Measurements from ENCODE around the gene FFAR2.

FFAR2 gene

DNA sequence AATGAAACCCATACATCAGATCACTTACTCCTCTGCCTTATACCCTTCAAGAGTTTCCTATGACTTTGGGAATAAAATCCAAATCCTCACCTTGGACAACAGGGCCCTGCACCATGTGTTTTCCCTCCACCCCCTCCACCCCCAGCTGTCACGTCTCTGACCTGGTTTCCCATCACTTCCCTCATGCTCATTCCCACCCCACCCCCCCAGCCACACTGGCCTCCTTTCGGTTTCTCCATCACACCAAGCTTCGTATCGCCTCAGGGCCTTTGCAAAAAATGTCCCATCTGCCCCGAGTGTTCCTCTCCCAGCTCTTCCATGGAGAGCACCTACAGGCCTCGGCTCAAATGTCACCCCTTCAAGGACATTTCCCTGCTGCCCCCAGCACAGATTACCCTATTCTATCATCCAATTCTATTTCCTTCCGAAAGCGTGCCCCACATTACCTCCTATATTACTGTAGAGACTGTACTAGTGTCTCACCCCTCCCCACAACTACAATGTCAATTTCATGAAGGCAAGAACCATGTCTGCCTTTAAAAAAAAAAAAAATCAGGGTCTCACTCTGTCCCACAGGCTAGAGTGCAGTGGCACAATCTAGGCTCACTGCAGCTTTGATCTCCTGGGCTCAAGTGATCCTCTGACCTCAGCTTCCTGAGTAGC is 16.8 kb upstream of the FFAR2 start:
- CTCF ChIA-PET, result no interaction called here
- TF ChIP-seq, protein P1, sequence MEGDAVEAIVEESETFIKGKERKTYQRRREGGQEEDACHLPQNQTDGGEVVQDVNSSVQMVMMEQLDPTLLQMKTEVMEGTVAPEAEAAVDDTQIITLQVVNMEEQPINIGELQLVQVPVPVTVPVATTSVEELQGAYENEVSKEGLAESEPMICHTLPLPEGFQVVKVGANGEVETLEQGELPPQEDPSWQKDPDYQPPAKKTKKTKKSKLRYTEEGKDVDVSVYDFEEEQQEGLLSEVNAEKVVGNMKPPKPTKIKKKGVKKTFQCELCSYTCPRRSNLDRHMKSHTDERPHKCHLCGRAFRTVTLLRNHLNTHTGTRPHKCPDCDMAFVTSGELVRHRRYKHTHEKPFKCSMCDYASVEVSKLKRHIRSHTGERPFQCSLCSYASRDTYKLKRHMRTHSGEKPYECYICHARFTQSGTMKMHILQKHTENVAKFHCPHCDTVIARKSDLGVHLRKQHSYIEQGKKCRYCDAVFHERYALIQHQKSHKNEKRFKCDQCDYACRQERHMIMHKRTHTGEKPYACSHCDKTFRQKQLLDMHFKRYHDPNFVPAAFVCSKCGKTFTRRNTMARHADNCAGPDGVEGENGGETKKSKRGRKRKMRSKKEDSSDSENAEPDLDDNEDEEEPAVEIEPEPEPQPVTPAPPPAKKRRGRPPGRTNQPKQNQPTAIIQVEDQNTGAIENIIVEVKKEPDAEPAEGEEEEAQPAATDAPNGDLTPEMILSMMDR (IDR thresholded peaks at IDR 0.05; ENCODE audit: insufficient read depth, low read length, missing control alignments), result no peak
- DNase-seq (ENCODE audit: low read depth, low spot score), result no peak
- POLR2A ChIA-PET, result no interaction called here
- no peak overlapping the region for H3K4me3 ChIP-seq (ENCODE audit: low read depth, low read length)

DNA sequence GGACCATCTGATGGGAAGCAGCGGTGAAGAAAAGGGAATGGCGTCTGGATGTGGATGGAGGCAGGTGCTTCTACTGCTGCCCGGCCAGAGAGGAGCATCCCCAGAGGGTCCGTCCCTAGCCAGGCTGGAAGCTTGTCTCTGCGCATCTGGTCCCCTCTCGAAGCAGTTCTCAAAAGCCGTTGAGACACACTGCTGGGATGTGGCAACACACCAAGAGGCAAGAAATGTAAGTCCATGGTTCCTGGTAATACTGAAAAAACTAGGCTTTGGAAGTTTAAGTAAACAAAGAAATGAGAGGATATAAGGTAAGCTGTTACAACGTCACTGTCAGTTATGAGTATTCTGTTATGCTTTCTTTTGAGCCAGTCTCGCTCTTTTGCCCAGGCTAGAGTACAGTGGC is 15.1 kb upstream of the FFAR2 start:
- TF ChIP-seq, protein P1 (IDR thresholded peaks at IDR 0.05; ENCODE audit: insufficient read depth, low read length, missing control alignments), result no peak
- ChIA-PET CTCF (no interaction called here), POLR2A (no interaction called here)
- no peak for DNase-seq (ENCODE audit: low read depth, low spot score)
- no peak overlapping the region for H3K4me3 ChIP-seq (ENCODE audit: low read depth, low read length)

DNA sequence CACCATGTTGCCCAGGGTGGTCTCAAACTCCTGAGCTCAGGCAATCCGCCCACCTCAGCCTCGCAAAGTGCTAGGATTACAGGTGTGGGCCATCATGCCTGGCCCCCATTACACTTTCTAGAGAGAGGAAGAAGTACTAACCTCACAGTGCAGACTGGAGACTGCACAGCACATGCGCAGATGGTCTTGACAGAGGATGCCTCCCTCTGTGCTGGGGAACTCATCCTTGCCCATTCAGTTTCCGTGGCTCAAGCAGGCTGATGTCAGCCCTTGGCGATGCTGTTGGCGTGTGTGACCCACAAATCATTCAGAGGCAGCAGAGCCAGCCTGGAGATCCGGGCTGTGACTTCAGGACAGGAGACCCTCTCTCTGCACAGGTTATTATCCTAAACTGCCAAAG is 14.6 kb upstream of the FFAR2 start:
- DNase-seq (ENCODE audit: low read depth, low spot score), result no peak
- TF ChIP-seq, protein P1 (IDR thresholded peaks at IDR 0.05; ENCODE audit: insufficient read depth, low read length, missing control alignments), result no peak
- POLR2A ChIA-PET, result no interaction called here

DNA sequence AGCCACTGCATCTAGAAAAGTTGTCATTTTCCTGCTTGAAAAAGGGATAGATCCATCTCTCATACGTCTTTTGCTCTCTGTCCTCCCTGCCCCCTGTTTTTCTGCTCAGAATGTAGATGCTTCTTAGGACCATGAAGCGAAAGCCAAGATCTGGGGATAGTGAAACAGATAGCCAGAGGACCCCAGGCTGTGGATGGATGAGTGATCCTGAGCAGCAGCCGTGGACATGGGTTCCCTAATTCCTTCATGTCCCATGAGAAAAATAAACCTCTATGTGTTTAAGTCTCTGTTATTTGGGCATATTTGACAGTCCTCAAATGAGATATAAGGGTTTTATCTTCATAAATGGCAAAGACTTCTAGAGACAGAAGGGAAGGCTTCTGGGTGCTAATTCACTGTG is 12.2 kb upstream of the FFAR2 start:
- DNase-seq (ENCODE audit: low read depth, low spot score), result no peak
- ChIA-PET POLR2A (no interaction called here), CTCF (no interaction called here)
- H3K4me3 ChIP-seq (ENCODE audit: low read depth, low read length), result no peak overlapping the region
- TF ChIP-seq, protein P1 (IDR thresholded peaks at IDR 0.05; ENCODE audit: insufficient read depth, low read length, missing control alignments), result no peak

More for the DNA sequence above, 14.6 kb upstream of the FFAR2 start:
- CTCF ChIA-PET, result no interaction called here
- H3K4me3 ChIP-seq (ENCODE audit: low read depth, low read length), result no peak overlapping the region

DNA sequence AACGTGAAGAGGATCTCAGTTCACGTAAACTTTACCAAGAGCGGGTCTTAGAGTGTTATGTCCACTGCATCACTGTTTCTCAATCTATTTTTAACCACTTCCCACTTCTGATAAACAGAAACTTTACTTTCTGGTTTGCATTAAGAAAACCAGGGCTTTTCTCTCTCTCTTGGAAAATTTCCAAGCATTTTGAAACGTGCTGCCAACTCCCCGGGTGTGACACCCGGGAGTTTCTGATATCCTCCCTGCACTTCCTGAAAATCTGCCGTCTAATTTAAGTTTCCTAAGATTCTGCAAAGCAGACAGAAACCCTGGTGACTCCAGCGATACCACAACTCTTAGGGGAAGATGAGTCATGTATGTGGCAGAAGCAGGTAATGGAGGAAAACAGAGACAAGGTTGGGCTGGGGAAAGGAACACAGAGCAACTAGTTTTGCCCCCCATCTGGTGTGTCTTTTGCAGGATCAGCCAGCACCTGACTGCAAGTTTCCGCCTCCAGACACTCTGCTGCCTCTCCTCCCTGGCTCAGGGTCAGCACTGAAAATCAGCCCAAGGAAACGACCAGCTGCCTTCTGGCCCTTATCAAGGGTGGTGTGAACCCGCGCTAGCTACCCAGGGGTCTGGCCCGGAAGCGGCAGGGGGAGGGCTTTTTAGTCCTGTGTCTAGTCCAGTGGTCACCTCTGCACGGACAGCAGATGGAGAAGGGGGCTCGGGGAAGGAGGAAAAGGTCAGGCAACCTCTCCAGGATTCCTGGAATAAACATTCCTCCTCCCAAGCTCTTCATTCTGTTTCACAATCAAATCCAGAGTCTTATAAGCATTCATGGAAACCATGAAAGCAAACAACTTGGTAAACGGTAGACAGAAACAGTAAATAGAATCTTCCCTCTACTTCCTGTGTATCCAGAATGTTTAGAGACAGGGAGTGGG is 11.3 kb upstream of the FFAR2 start:
- CTCF ChIA-PET, result no interaction called here
- TF ChIP-seq, protein P1 (IDR thresholded peaks at IDR 0.05; ENCODE audit: insufficient read depth, low read length, missing control alignments), result no peak
- DNase-seq (ENCODE audit: low read depth, low spot score), result no peak

DNA sequence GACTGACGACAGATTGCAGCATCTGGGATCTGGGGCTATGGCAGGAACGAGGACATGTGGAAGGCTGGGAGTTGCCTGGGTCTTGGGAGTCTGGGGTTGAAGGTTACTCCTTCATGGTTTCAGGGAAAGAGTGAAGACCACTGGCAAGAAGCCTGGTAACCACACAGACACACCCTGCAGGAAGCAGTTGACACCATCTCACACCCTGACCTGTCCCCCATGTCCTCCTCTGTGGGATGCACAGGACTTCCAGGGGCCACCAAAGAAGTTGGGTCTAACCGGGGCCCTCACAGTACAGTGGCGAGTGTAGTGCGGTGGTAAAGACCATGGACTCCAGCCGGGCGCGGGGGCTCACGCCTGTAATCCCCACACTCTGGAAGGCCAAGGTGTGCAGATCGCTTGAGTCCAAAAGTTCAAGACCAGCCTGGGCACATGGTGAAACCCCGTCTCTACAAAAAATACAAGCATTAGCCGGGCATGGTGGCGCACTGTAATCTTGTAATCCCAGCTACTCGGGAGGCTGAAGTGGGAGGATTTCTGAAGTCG is 10.6 kb upstream of the FFAR2 start:
- POLR2A ChIA-PET, result no interaction called here
- DNase-seq (ENCODE audit: low read depth, low spot score), result no peak
- TF ChIP-seq, protein P1 (IDR thresholded peaks at IDR 0.05; ENCODE audit: insufficient read depth, low read length, missing control alignments), result no peak
- CTCF ChIA-PET, result no interaction called here
- no peak overlapping the region for H3K4me3 ChIP-seq (ENCODE audit: low read depth, low read length)

More for the DNA sequence above, 11.3 kb upstream of the FFAR2 start:
- H3K4me3 ChIP-seq (ENCODE audit: low read depth, low read length), result no peak overlapping the region
- POLR2A ChIA-PET, result no interaction called here

Data from AG04449 (cell line).